ENCODE measurements around the gene HUNK.

DNA sequence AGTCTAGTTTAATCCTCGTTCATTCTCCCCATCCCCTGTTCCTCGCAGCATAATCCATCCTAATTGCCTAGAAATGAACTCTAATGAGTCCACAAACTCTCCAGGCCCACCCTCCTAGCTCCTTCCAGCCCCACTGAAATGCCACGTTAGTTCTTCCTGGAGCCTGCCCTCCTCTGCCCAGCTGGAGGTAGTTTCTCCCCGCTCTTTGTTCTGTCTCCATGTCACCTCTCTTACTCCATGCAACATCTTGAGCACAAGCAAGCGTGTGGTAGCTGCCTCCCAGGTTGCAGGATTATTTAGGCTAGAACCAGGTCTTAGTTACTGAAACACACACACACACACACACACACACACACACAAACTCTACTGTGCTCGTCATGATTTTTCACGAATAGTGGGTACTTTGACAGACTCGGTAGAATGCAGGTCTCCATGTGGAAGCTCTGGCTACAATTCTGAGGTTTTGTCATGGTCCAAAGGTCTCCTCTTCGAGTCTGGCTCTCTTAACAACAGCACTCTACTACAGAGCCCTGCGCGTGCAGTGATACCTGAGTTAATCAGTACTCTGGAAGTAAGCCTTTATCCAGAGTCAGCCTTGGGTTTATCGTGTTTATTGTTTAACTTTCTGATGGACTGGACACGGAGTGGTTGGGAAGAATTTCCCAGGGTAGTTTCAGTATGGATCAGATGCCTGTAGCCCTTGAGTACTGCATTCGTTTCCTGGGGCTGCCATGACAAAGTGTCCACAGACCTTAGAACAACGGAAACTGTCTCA, 27.5 kb downstream of the HUNK start:
- TF ChIP-seq MYBL2 (CRISPR knock-in tag; IDR thresholded peaks at IDR 0.05) (no peak), NFYB (CRISPR knock-in tag; conservative IDR thresholded peaks at IDR 0.05; ENCODE audit: low read depth) (no peak), ZNF232 (CRISPR knock-in tag; IDR thresholded peaks at IDR 0.05) (no peak), CREM (CRISPR knock-in tag; IDR thresholded peaks at IDR 0.05) (no peak), ZBTB21 (CRISPR knock-in tag; IDR thresholded peaks at IDR 0.05; ENCODE audit: borderline replicate concordance) (no peak), CBFB (CRISPR knock-in tag; IDR thresholded peaks at IDR 0.05; ENCODE audit: low read depth) (no peak)
- TF ChIP-seq, protein P1, sequence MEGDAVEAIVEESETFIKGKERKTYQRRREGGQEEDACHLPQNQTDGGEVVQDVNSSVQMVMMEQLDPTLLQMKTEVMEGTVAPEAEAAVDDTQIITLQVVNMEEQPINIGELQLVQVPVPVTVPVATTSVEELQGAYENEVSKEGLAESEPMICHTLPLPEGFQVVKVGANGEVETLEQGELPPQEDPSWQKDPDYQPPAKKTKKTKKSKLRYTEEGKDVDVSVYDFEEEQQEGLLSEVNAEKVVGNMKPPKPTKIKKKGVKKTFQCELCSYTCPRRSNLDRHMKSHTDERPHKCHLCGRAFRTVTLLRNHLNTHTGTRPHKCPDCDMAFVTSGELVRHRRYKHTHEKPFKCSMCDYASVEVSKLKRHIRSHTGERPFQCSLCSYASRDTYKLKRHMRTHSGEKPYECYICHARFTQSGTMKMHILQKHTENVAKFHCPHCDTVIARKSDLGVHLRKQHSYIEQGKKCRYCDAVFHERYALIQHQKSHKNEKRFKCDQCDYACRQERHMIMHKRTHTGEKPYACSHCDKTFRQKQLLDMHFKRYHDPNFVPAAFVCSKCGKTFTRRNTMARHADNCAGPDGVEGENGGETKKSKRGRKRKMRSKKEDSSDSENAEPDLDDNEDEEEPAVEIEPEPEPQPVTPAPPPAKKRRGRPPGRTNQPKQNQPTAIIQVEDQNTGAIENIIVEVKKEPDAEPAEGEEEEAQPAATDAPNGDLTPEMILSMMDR (IDR thresholded peaks at IDR 0.05), result no peak
- TF ChIP-seq, protein P2, sequence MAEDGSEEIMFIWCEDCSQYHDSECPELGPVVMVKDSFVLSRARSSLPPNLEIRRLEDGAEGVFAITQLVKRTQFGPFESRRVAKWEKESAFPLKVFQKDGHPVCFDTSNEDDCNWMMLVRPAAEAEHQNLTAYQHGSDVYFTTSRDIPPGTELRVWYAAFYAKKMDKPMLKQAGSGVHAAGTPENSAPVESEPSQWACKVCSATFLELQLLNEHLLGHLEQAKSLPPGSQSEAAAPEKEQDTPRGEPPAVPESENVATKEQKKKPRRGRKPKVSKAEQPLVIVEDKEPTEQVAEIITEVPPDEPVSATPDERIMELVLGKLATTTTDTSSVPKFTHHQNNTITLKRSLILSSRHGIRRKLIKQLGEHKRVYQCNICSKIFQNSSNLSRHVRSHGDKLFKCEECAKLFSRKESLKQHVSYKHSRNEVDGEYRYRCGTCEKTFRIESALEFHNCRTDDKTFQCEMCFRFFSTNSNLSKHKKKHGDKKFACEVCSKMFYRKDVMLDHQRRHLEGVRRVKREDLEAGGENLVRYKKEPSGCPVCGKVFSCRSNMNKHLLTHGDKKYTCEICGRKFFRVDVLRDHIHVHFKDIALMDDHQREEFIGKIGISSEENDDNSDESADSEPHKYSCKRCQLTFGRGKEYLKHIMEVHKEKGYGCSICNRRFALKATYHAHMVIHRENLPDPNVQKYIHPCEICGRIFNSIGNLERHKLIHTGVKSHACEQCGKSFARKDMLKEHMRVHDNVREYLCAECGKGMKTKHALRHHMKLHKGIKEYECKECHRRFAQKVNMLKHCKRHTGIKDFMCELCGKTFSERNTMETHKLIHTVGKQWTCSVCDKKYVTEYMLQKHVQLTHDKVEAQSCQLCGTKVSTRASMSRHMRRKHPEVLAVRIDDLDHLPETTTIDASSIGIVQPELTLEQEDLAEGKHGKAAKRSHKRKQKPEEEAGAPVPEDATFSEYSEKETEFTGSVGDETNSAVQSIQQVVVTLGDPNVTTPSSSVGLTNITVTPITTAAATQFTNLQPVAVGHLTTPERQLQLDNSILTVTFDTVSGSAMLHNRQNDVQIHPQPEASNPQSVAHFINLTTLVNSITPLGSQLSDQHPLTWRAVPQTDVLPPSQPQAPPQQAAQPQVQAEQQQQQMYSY (CRISPR knock-in tag; IDR thresholded peaks at IDR 0.05), result no peak
